ENCODE measurements around the gene MZT2B.
"Not testable (repeated sequence)": the region's sequence is repeated elsewhere in the genome, so short reads cannot be mapped to it uniquely, and the experiment has no call there.

- not testable (repeated sequence) for TF ChIP-seq MTA1 (CRISPR knock-in tag; IDR thresholded peaks at IDR 0.05; ENCODE audit: borderline replicate concordance); CTCF (CRISPR knock-in tag; IDR thresholded peaks at IDR 0.05)
These were observed 13.1 kb downstream of the MZT2B start for GRCh38 chr2:130195089-130195635.

Data from HepG2 (cell line).